ENCODE measurements around the gene TBC1D22A. TPM values are rescaled to one million over a fixed set of nuclear protein-coding genes. Genes with fewer than 3 reads are reported as not detected.

Gene TBC1D22A
- total RNA-seq, 1 donor, result 16.7 TPM

DNA sequence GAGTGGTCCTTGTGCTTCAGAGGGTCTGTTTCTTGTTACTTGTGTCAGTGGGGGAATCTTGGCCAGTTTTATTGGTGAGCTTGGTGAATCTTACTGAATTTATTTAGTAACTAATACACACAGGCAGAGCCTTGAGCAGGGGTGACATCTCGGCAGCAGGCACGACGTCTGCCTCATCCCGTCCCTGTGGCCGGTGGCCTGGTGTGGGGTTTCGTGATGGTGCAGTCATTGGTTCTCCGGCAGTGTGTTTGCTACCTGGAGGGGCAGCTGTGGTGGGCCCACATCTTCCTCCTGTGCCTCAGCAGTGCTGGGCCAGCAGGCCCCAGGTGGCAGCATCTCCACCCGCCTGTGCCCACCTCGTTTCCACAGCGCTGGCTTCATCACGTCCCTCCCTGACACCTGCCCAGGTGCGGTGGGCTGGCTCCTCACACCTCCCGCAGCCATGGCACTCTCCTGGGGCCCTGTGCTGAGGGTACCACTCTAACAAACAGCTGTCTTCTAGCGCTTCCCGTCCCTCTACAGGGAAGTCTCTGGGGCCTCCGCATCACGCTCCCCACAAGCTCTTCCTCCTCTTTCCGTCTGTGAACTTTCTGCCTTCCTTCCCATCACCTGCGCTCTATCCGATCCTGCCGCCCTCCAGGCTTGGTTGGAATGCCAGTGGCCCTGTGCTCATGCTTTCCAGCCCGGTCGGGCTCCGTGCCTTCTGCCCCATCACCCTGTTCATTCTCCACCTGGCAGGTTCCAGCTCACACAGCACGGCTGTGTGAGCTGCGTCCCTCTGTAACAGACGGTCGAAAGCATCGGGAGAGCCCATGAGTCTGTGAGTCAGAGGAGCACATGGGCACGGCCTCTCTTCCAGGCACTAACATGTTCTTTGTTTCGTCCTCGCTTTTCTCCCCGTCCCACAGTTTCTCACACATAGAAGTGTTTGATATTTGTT is 203.4 kb downstream of the TBC1D22A start:
- no peak for DNase-seq (ENCODE audit: low read depth in 2 of 3, low spot score in 2 of 3)

- no peak for DNase-seq (ENCODE audit: low read depth in 2 of 3, low spot score in 2 of 3)
Measured at GRCh38 chr22:46966495-46966845, 204.0 kb downstream of the TBC1D22A start.

GRCh38 chr22:46966846-46967245 is 204.4 kb downstream of the TBC1D22A start:
- DNase-seq (ENCODE audit: low read depth in 2 of 3, low spot score in 2 of 3), result no peak

GRCh38 chr22:46967445-46968358 is 205.3 kb downstream of the TBC1D22A start:
- no peak for DNase-seq (ENCODE audit: low read depth in 2 of 3, low spot score in 2 of 3)

GRCh38 chr22:46968359-46968740 is 205.9 kb downstream of the TBC1D22A start:
- no peak for DNase-seq (ENCODE audit: low read depth in 2 of 3, low spot score in 2 of 3)

DNA sequence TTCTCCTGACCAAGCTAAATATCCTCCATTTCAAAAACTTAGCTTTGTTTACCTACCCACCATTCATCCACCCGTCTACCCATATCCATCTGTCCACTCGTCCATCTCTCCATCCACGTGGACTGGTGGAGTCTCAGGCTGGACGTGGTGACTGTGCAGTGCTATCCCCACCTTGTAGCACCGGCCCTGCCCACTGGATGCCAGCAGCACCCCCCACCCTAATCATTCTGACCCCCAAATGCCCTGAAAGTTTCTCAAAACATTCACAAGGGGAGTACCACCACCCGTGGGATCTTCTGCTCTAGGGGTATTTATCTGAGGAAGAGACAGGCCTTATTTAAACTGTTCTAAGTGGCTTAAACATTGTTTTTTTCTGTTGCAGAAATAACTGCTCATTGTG is 206.4 kb downstream of the TBC1D22A start:
- no peak for DNase-seq (ENCODE audit: low read depth in 2 of 3, low spot score in 2 of 3)

- DNase-seq (ENCODE audit: low read depth in 2 of 3, low spot score in 2 of 3), result no peak
Measured at GRCh38 chr22:46969491-46969890, 207.0 kb downstream of the TBC1D22A start.

DNA sequence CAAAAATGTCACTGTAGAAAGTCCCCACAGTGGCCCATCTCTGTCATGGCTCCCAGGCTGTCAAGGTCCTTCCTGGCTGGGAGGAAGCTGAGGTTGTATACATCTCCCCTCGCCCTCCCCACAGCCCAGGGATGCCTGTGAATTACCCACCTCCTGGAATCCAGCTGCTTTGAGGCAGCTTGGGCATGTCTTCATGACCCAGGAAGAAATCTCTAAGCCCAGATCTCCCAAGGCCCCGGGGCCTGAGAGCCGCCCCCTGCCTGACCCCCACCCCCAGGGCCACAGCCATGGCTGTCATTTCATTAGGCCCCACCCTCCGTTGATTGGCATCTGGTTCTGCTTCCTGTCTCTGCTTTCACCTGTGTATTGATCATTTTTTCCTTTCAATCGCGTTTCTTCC is 207.5 kb downstream of the TBC1D22A start:
- no peak for DNase-seq (ENCODE audit: low read depth in 2 of 3, low spot score in 2 of 3)

- DNase-seq (ENCODE audit: low read depth in 2 of 3, low spot score in 2 of 3), result no peak
Measured at GRCh38 chr22:46970411-46971098, 208.1 kb downstream of the TBC1D22A start.

- peak in 1 of 3 donors; percentile 4 for DNase-seq (ENCODE audit: low read depth in 2 of 3, low spot score in 2 of 3)
Measured at GRCh38 chr22:46971099-46971763, 208.8 kb downstream of the TBC1D22A start.

DNA sequence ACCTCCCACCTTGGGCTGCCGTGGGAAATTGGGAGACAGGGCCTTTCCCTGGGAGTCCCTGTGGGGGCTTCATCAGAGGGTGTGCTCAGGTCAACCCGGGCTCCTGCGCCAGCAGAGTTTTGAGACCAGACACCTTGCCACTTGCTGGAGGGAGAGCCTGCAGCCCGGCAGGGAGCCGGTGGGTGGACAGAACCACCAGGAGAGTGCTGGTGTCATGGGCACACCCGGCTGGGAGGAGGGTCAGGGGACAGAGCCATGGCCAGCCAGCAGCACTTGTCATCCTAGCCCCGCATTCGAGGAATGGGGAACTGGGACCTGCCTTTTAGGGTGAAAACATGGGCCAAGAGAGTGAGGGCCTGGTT is 209.3 kb downstream of the TBC1D22A start:
- DNase-seq (ENCODE audit: low read depth in 2 of 3, low spot score in 2 of 3), result no peak

DNA sequence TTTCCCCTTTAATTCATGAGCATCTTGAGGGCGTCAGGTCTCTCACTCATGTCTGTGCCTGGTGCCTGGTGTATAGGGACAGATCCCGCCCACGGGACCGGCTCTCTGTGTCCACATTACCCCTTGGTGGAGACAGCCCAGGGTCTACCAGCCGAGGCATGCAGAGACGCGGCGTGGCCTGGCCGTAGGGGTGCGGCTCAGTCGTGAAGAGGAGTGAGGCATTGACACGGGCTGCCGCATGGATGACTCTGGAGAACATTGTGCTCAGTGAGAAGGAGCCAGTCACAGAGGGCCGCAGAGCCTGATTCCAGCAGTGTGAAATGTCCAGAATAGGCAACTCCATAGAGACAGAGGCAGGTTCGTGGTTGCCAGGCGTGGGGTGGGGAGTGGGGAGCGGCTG is 209.8 kb downstream of the TBC1D22A start:
- DNase-seq (ENCODE audit: low read depth in 2 of 3, low spot score in 2 of 3), result no peak

GRCh38 chr22:46972901-46973831 is 210.7 kb downstream of the TBC1D22A start:
- DNase-seq (ENCODE audit: low read depth in 2 of 3, low spot score in 2 of 3), result no peak

- DNase-seq (ENCODE audit: low read depth in 2 of 3, low spot score in 2 of 3), result no peak
Measured at GRCh38 chr22:46974077-46974476, 211.6 kb downstream of the TBC1D22A start.

DNA sequence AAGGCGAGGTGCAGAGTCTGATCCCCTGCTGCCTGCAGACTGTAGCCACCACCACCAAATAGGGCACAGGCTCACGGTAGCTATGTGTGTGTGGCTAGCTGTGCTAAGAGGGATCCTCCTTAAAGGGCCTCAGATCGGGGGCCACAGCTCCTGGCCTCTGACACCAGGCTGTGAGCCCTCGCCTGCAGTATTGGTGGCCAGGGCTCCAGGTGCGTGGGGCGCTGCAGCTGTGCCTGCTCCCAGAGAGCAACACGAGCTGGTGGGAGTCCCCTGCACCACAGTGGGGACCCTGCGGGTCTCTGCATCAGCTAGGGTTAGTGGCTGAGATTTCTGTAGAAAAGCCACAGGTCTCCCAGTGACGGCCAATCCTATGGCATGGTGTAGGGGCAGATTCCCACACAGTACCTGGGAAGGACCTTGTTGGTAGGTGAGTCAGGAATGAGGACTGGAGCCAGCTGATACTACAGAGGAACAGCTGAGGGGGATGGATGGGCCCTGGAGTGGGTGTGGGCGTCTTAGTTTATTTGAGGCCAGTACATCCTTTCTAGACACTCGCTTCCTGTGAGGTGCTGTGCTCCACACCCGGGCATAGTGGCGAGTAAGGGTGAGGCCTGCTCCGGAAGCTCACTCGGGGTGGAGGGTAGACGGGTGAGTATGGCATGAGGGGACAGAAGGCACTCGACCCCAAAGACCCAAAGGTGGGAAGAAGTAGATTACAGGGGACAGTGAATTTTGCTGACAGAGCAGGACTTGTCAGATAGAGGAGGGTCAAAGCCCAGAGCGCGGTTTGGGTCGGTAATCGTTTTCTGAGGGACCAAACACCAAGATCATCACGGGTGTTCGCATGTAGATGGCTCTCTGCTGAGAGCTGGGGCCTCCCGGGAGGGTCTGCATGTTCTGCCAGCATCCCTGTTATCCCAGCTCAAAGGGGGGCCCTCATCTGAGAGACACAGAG is 212.5 kb downstream of the TBC1D22A start:
- DNase-seq (ENCODE audit: low read depth in 2 of 3, low spot score in 2 of 3), result no peak

GRCh38 chr22:46976143-46976542 is 213.7 kb downstream of the TBC1D22A start:
- no peak for DNase-seq (ENCODE audit: low read depth in 2 of 3, low spot score in 2 of 3)

DNA sequence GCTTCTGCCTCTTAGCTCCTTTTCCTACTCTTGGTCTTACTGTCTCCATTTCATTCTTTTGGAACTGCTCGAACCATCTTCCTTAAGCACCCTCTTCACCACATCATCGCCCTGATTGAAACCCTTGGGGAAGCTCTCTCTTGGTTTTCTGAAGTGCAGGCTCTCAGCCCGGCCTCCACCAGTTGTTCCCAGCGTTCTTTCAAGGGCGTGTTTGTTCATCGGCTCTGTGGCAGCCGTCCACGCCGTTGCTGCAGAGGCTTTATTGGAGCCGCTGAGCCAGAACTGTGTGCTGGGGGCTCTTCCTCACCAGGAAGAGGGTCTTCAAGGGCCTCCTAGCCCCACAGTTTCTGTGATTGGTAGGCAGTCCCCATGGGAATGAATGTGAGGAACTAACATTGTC is 214.1 kb downstream of the TBC1D22A start:
- no peak for DNase-seq (ENCODE audit: low read depth in 2 of 3, low spot score in 2 of 3)

DNA sequence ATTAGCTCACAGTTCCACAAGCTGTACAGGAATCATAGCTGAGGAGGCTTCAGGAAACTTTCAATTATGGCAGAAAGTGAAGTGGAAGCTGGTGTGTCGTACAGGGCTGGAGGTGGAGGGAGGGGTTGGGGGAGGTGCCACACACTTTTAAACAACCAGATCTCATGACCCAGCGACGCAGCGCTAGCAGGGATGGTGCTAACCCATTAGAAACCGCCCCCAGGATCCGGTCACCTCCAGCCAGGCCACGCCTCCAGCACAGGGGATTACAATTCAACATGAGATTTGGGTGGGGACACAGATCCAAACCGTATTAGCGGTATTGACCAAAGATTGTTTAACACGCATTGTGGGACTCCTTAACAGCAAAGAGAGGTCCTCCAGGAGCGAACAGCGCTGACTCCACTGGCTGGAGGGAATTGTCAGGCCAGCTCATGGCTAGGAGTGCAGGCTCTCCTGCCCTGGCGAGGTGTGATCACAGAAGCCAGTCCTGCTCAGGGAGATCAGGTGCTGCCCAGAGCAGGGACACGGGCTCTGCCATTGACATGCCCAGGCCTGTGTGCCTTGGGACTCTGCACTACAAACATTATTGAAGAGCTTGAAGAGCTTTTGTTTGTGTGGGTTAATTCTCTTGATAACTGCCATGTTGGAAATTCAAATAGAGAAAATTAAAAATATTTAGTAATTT is 215.3 kb downstream of the TBC1D22A start:
- no peak for DNase-seq (ENCODE audit: low read depth in 2 of 3, low spot score in 2 of 3)
